ENCODE data around the gene BID. TPM values are rescaled to one million over a fixed set of nuclear protein-coding genes. Genes with fewer than 3 reads are reported as not detected.

BID gene
- total RNA-seq, 1 experiment from 2014 or later: 58.2 TPM

- ChIA-PET RAD21 (ENCODE audit: low non-redundant PET in 1 of 2, low total read pairs in 2 of 2, uncharacterized antibody in 2 of 2, unreplicated experiment in 2 of 2) (no interaction called here), CTCF (interaction anchor here (5.8 kb wide), 1 partner anchor 46 kb away, joined by 87 read pairs; no protein-coding TSS in a partner anchor), POLR2A (no interaction called here)
- H3K9me3 ChIP-seq (ENCODE audit: control insufficient read depth in 1 of 2, insufficient read depth in 1 of 2, low read depth in 1 of 2, low read length in 2 of 2): no peaks in the 10 kb centered on the region
- H3K36me3 ChIP-seq (ENCODE audit: control insufficient read depth in 1 of 2, insufficient read depth in 2 of 2, low read length in 2 of 2): peaks cover 0 to 3% of the 10 kb centered on the region in 2 experiments; a peak in 1 of 4 replicates
- no peak overlapping the region for H3K27ac ChIP-seq (ENCODE audit: low read depth, low read length)
- DNase-seq (ENCODE audit: low read depth, low spot score) (no peak), ATAC-seq (no peak)
- TF ChIP-seq RAD21 (IDR thresholded peaks at IDR 0.05; ENCODE audit: low read depth) (no peak), JUND (IDR thresholded peaks at IDR 0.05) (no peak), ZBTB33 (IDR thresholded peaks at IDR 0.05; ENCODE audit: extremely low read depth, insufficient replicate concordance, low read length) (no peak), TCF7L2 (IDR thresholded peaks at IDR 0.05; ENCODE audit: borderline replicate concordance, extremely low read depth, insufficient read depth, insufficient read length) (no peak), POLR2AphosphoS5 (IDR thresholded peaks at IDR 0.05; ENCODE audit: low read depth, low read length) (no peak), ZNF274 (IDR thresholded peaks at IDR 0.05; ENCODE audit: low read depth, low read length) (no peak)
- H3K9ac ChIP-seq (ENCODE audit: low read length): no peak overlapping the region
- no peaks in the 10 kb centered on the region for H3K9me2 ChIP-seq (ENCODE audit: insufficient read depth)
- no peaks in the 10 kb centered on the region for H4K20me1 ChIP-seq (ENCODE audit: insufficient read depth)
- no peak overlapping the region for H2AFZ ChIP-seq (ENCODE audit: low read depth, low read length, poor library complexity, severe bottlenecking)
- H3K4me1 ChIP-seq (ENCODE audit: control insufficient read depth in 1 of 2, insufficient read depth in 2 of 2, low read length in 2 of 2): peaks cover 0 to 8% of the 10 kb centered on the region in 2 experiments; a peak in 2 of 4 replicates
- intact Hi-C loops (cut with micrococcal nuclease): no loop called here
- no peak overlapping the region for H3K4me3 ChIP-seq (replicated peaks in 1 of 2; ENCODE audit: low read depth in 1 of 2, low read length in 2 of 2)
- BruUV-seq (replicated peaks): no TSS peak
- H3K27me3 ChIP-seq (ENCODE audit: insufficient read depth, low read length): no peaks in the 10 kb centered on the region
- no peak overlapping the region for H3K4me2 ChIP-seq (ENCODE audit: low read length)
- no peaks in the 10 kb centered on the region for H3K79me2 ChIP-seq (ENCODE audit: insufficient read depth, low read length)
Measured at GRCh38 chr22:17788528-17789378, 14.5 kb upstream of the BID start.
